Breast epithelium (tissue), 4 donors: Measurements from ENCODE around the gene C1QL2. TPM values are rescaled to one million over a fixed set of nuclear protein-coding genes. Genes with fewer than 3 reads are reported as not detected.

ENCODE experiments used
- DNase-seq, 2 donors: peaks; one replicate each; pipeline ENCODE4 v3.0.0-alpha.2; 2019; ENCODE audit warnings: low spot score in 2 of 2
- H3K27ac ChIP-seq, 2 donors: fragments of 200-600 bp; sonication (generic) in 1 of 2; one replicate each; pipeline ENCODE4 v1.5.1; 2016 to 2019; ENCODE audit warnings: mild to moderate bottlenecking in 1 of 2
- H3K27me3 ChIP-seq, 2 donors: fragments of 200-600 bp; sonication (generic) in 1 of 2; one replicate each; pipeline versions ENCODE4 v1.5.1 to v1.6.0; 2017 to 2019; ENCODE audit warnings: control low read depth in 1 of 2, mild to moderate bottlenecking in 1 of 2
- H3K36me3 ChIP-seq: fragments of 200-600 bp; one replicate; pipeline ENCODE4 v1.5.1; 2019
- H3K4me1 ChIP-seq, 2 donors: fragments of 200-600 bp; sonication (generic); one replicate each; pipeline ENCODE4 v1.5.1; 2016 to 2019; ENCODE audit warnings: control low read depth in 1 of 2
- H3K4me3 ChIP-seq, 3 donors: fragments of 200-600 bp; sonication (generic); 1 replicate in 2 of 3; 2 replicates in 1 of 3; pipeline ENCODE4 v1.5.1; 2016 to 2019; ENCODE audit warnings: mild to moderate bottlenecking in 3 of 3, moderate library complexity in 2 of 3
- H3K9me3 ChIP-seq, 2 donors: fragments of 200-600 bp; sonication (generic) in 1 of 2; one replicate each; pipeline ENCODE4 v1.5.1; 2016 to 2019; ENCODE audit warnings: control low read depth in 1 of 2
- CTCF ChIP-seq, 3 donors: fragments of 450-650 bp; IDR thresholded peaks; one replicate each; pipeline ENCODE4 v1.5.1; 2016 to 2017; ENCODE audit warnings: antibody characterized with exemption in 3 of 3, mild to moderate bottlenecking in 3 of 3, moderate library complexity in 3 of 3
- POLR2A ChIP-seq: fragments of 450-650 bp; IDR thresholded peaks from one replicate; pipeline ENCODE4 v1.6.1; 2016; ENCODE audit warnings: antibody characterized with exemption, mild to moderate bottlenecking, moderate library complexity
- POLR2AphosphoS5 ChIP-seq, 3 donors: sonication (generic); formaldehyde crosslinking; IDR thresholded peaks; one replicate each; pipeline ENCODE4 v1.6.1; 2017; ENCODE audit warnings: antibody characterized with exemption in 3 of 3
- intact Hi-C: fragments of 100-400 bp; cut with DNase I; formaldehyde crosslinking; loops from one replicate; pipeline ENCODE4 v1.15.1; 2023; ENCODE audit warnings: low total_unique reads
- total RNA-seq, 3 donors: library from RNA; depleted of rRNA; stranded (reverse); fragments of >200 nt; gene quantifications; one replicate each; pipeline ENCODE4 v1.1.0, GENCODE V29; 2016

The C1QL2 gene
- total RNA-seq, 3 donors from 2014 or later = 0.15 to 0.66 TPM; not detected in 1

DNA sequence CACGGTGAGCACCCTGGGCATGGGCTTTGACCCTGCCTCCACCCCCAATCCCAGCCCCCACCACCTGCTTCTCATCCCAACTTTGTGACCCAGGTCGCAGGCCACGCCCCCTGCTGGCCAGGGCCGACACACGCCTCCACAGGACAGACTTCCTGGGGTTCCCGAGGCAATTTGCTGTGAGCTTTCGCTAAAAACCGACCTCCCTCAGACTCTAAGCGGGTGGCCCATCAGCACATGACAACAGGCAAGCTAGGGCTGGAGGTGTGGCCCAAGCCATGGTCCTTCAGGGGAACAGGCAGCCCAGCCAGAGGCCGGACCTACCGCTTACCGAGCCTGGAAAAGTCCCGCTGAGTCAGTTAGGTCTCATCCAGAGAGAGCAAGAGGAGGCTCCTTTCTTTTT, 31.9 kb downstream of the C1QL2 start:
- Histone ChIP-seq H3K27me3 (peaks cover 0 to 36% of the 10 kb centered on the region in 2 donors), H3K36me3 (no peaks in the 10 kb centered on the region), H3K4me3 (no peak overlapping the region), H3K9me3 (no peaks in the 10 kb centered on the region), H3K4me1 (no peaks in the 10 kb centered on the region), H3K27ac (no peak overlapping the region)
- intact Hi-C loops = no loop called here
- DNase-seq = no peak
- no peak for TF ChIP-seq CTCF (IDR thresholded peaks at IDR 0.05)

DNA sequence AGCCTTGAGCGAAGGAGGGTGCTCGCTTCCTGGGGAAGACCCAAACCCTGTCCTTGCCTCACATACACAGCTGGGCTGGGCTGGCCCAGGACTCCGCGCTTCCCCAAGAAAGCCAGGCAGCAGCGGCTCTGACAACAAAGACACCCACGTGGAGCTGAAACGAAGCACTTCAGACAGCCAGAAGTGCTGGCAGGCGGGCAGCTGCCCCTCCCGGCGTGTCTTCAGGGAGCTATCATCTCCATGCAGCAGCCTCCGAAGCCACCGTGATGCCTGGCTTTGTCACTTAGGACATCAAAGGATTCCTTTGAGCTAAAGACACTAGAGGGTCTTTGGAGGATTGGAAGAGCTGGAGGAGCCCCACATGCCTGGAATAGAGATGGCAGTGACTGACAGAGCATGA, 35.2 kb downstream of the C1QL2 start:
- H3K4me1 ChIP-seq = no peaks in the 10 kb centered on the region
- H3K36me3 ChIP-seq = no peaks in the 10 kb centered on the region
- no peak for DNase-seq
- TF ChIP-seq POLR2A = no peak
- no peak for TF ChIP-seq POLR2AphosphoS5 (IDR thresholded peaks at IDR 0.05)
- peaks cover 0 to 35% of the 10 kb centered on the region in 2 donors for H3K27me3 ChIP-seq
- H3K27ac ChIP-seq = no peak overlapping the region
- no peaks in the 10 kb centered on the region for H3K9me3 ChIP-seq
- no peak overlapping the region for H3K4me3 ChIP-seq
- intact Hi-C loops = no loop called here

DNA sequence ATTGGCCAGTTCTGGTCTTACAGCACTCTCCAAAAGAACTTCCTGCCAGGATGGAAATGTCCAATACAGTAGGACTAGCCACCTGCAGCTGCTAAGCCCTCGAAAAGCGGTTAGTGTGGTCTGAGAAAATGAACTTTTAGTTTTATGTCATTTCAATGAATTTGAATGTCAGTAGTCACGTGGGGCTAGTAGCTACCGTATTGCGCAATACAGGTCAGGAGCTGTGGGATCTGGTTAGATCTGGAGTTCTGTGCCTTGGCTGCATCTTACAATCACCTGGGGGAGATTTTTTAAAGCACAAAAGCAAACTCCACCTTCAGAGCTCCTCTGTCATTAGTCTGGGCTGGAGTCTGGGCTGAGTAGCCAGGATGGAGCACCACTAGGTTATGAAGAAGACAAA, 35.9 kb downstream of the C1QL2 start:
- H3K27ac ChIP-seq = no peak overlapping the region
- TF ChIP-seq POLR2AphosphoS5 (IDR thresholded peaks at IDR 0.05) = no peak
- TF ChIP-seq CTCF (IDR thresholded peaks at IDR 0.05) = no peak
- no peak for TF ChIP-seq POLR2A
- H3K9me3 ChIP-seq = no peaks in the 10 kb centered on the region
- H3K36me3 ChIP-seq = no peaks in the 10 kb centered on the region
- intact Hi-C loops = no loop called here
- no peaks in the 10 kb centered on the region for H3K4me1 ChIP-seq
- H3K27me3 ChIP-seq = peaks cover 0 to 35% of the 10 kb centered on the region in 2 donors
- no peak for DNase-seq
- H3K4me3 ChIP-seq = no peak overlapping the region

- intact Hi-C loops = no loop called here
- no peak for DNase-seq
Observed at GRCh38 chr2:119119999-119120756, 38.4 kb downstream of the C1QL2 start.

GRCh38 chr2:119119076-119119785, 39.3 kb downstream of the C1QL2 start:
- Histone ChIP-seq H3K4me1 (no peaks in the 10 kb centered on the region), H3K27ac (no peak overlapping the region), H3K4me3 (no peak overlapping the region), H3K36me3 (no peaks in the 10 kb centered on the region), H3K9me3 (no peaks in the 10 kb centered on the region), H3K27me3 (peaks cover 0 to 24% of the 10 kb centered on the region in 2 donors)
- TF ChIP-seq CTCF (IDR thresholded peaks at IDR 0.05) (no peak), POLR2AphosphoS5 (IDR thresholded peaks at IDR 0.05) (no peak), POLR2A (no peak)
- intact Hi-C loops = no loop called here
- no peak for DNase-seq

More at GRCh38 chr2:119119999-119120756, 38.4 kb downstream of the C1QL2 start:
- no peaks in the 10 kb centered on the region for H3K4me1 ChIP-seq
- no peaks in the 10 kb centered on the region for H3K36me3 ChIP-seq
- no peak overlapping the region for H3K4me3 ChIP-seq
- peaks cover 0 to 33% of the 10 kb centered on the region in 2 donors for H3K27me3 ChIP-seq
- no peaks in the 10 kb centered on the region for H3K9me3 ChIP-seq
- no peak overlapping the region for H3K27ac ChIP-seq
- TF ChIP-seq CTCF (IDR thresholded peaks at IDR 0.05) = no peak
- no peak for TF ChIP-seq POLR2AphosphoS5 (IDR thresholded peaks at IDR 0.05)
- TF ChIP-seq POLR2A = no peak
